RPMI7951 (cell line): ENCODE measurements around the gene PCDHA9. TPM values are rescaled to one million over a fixed set of nuclear protein-coding genes. Genes with fewer than 3 reads are reported as not detected.
"Not testable (repeated sequence)": the region's sequence is repeated elsewhere in the genome, so short reads cannot be mapped to it uniquely, and the experiment has no call there.

ENCODE experiments used
- DNase-seq: peaks from one replicate; pipeline ENCODE4 v3.0.0-alpha.2; 2012; ENCODE audit warnings: low read depth
- total RNA-seq: library from RNA; depleted of rRNA; stranded (reverse); fragments of >200 nt; shearing (Covaris generic); gene quantifications from 2 replicates; pipeline ENCODE4 v1.2.3, GENCODE V29; 2014

Gene PCDHA9
- total RNA-seq, 1 experiment from 2014 or later: not detected

- no peak for DNase-seq
These were observed 12.3 kb upstream of the PCDHA9 start for GRCh38 chr5:140835622-140836510.

GRCh38 chr5:140840978-140841962 is 6.9 kb upstream of the PCDHA9 start, which contains the start of gene PCDHA8:
Gene PCDHA8 (plus strand): TSS chr5:140841187. CDS start chr5:140841322, 135 bp downstream.
- peak; percentile 34 for DNase-seq

- DNase-seq: no peak
These were observed 5.1 kb upstream of the PCDHA9 start for GRCh38 chr5:140842798-140843733.

- DNase-seq: not testable (repeated sequence)
These were observed 1.9 kb downstream of the PCDHA9 start for GRCh38 chr5:140849831-140850634.

- DNase-seq: no peak
These were observed 7.8 kb downstream of the PCDHA9 start, which contains the start of gene PCDHA10 for GRCh38 chr5:140855772-140856674. Gene PCDHA10 (plus strand): TSS chr5:140855897. CDS start chr5:140856049, 152 bp downstream.

GRCh38 chr5:140857177-140857986 is 9.2 kb downstream of the PCDHA9 start:
- DNase-seq: no peak

- no peak for DNase-seq
These were observed 9.7 kb downstream of the PCDHA9 start for GRCh38 chr5:140857987-140858240.

- no peak for DNase-seq
These were observed 14.5 kb downstream of the PCDHA9 start for GRCh38 chr5:140862441-140863295.

- DNase-seq: peak; percentile 19
These were observed 20.8 kb downstream of the PCDHA9 start, which contains the start of gene PCDHA11 for GRCh38 chr5:140868721-140869554. Gene PCDHA11 (plus strand): TSS chr5:140868957. CDS start chr5:140869104, 147 bp downstream.

GRCh38 chr5:140869555-140869886 is 21.3 kb downstream of the PCDHA9 start:
- DNase-seq: no peak

- no peak for DNase-seq
These were observed 22.3 kb downstream of the PCDHA9 start for GRCh38 chr5:140870221-140871201.

- DNase-seq: no peak
These were observed 27.2 kb downstream of the PCDHA9 start, which contains the start of gene PCDHA12 for GRCh38 chr5:140875085-140876065. Gene PCDHA12 (plus strand): TSS chr5:140875308. CDS start chr5:140875473, 165 bp downstream.

- not testable (repeated sequence) for DNase-seq
These were observed 28.5 kb downstream of the PCDHA9 start for GRCh38 chr5:140876541-140877261.
